GM12878 (cell line): ENCODE results near the gene MAPK8. TPM values are rescaled to one million over a fixed set of nuclear protein-coding genes. Genes with fewer than 3 reads are reported as not detected.

ENCODE experiments used
- ATAC-seq: fragments of 200-7000 bp; cut with Tn5 transposase; 3 replicates; pipeline ENCODE4 v1.9.1; 2020; ENCODE audit warnings: mild to moderate bottlenecking, moderate library complexity
- BruUV-seq: library from RNA; stranded (reverse); fragments of 400-500 nt; replicated peaks from 2 replicates; lab custom pipeline; 2021; lab: Mats Ljungman, UMichigan
- CTCF ChIA-PET: fragments of 300-600 bp; sonication (Branson Sonifier 250); formaldehyde crosslinking; extraction: SDS; loops from one replicate; lab custom pipeline; 2021; ENCODE audit warnings: inconsistent platforms; lab: Yijun Ruan, JAX
- POLR2A ChIA-PET: fragments of 350-600 bp; formaldehyde crosslinking; extraction: SDS; loops from one replicate; lab custom pipeline; 2021; ENCODE audit warnings: inconsistent platforms; lab: Charles Lee
- RAD21 ChIA-PET: fragments of 300-600 bp; sonication (Branson Sonifier 250); formaldehyde crosslinking; loops from one replicate; lab custom pipeline; 2023; ENCODE audit warnings: antibody characterized with exemption; ENCODE audit not compliant: unreplicated experiment; lab: Charles Lee
- SMC1A ChIA-PET: fragments of 300-600 bp; sonication (Branson Sonifier 250); formaldehyde crosslinking; loops from one replicate; lab custom pipeline; 2023; ENCODE audit not compliant: unreplicated experiment, uncharacterized antibody; lab: Charles Lee
- DNase-seq: peaks from one replicate; pipeline ENCODE4 v3.0.0-alpha.2; 2011; ENCODE audit warnings: low read depth, low spot score
- FAIRE-seq: peaks from 3 replicates; lab custom pipeline; 2011; peaks lifted over from hg19 to GRCh38; lab: Jason Lieb, UNC
- H2AFZ ChIP-seq: 2 replicates; pipeline ENCODE4 v1.6.0; 2011; ENCODE audit warnings: low read depth, low read length, control low read depth; ENCODE audit not compliant: control insufficient read depth
- H3K27ac ChIP-seq: 2 replicates; pipeline ENCODE4 v1.5.1; 2011; ENCODE audit warnings: control low read depth; ENCODE audit not compliant: control insufficient read depth, insufficient read depth
- H3K27me3 ChIP-seq, 2 experiments: replicated peaks in 1 of 2; 2 replicates each; pipeline versions ENCODE4 v1.6.0 to v1.6.1; 2011; ENCODE audit warnings: low read length in 1 of 2; ENCODE audit not compliant: control insufficient read depth in 2 of 2, insufficient read depth in 2 of 2
- H3K36me3 ChIP-seq, 2 experiments: 2 replicates each; pipeline ENCODE4 v1.5.1; 2011; ENCODE audit warnings: low read length in 1 of 2; ENCODE audit not compliant: control insufficient read depth in 2 of 2, insufficient read depth in 2 of 2
- H3K4me1 ChIP-seq: 2 replicates; pipeline ENCODE4 v1.6.1; 2011; ENCODE audit warnings: mild to moderate bottlenecking, low read length, moderate library complexity, mixed read lengths; ENCODE audit not compliant: control insufficient read depth, insufficient read depth
- H3K4me2 ChIP-seq: 2 replicates; pipeline ENCODE4 v1.6.0; 2011; ENCODE audit warnings: control low read depth; ENCODE audit not compliant: control insufficient read depth, insufficient read depth
- H3K4me3 ChIP-seq: fragments of 200-600 bp; sonication (generic); 2 replicates; pipeline ENCODE4 v1.5.1; 2016
- H3K79me2 ChIP-seq: 2 replicates; pipeline ENCODE4 v1.6.0; 2011; ENCODE audit warnings: low read length; ENCODE audit not compliant: control insufficient read depth, insufficient read depth
- H3K9ac ChIP-seq: 2 replicates; pipeline ENCODE4 v1.8.0; 2011; ENCODE audit warnings: low read length, control low read depth, mixed read lengths; ENCODE audit not compliant: control insufficient read depth, insufficient read depth
- H3K9me3 ChIP-seq: replicated peaks from 3 replicates; pipeline ENCODE4 v1.5.1; 2011; ENCODE audit warnings: mild to moderate bottlenecking, low read length; ENCODE audit not compliant: control insufficient read depth, insufficient read depth
- H4K20me1 ChIP-seq: 2 replicates; pipeline ENCODE4 v1.6.0; 2011; ENCODE audit not compliant: control insufficient read depth, insufficient read depth
- ASH2L ChIP-seq: fragments of 300-600, 200-600 bp; sonication (generic); IDR thresholded peaks from 2 replicates; pipeline ENCODE4 v1.6.1; 2017; ENCODE audit warnings: low read depth, mild to moderate bottlenecking, borderline replicate concordance
- KDM1A ChIP-seq: fragments of 200-600 bp; sonication (generic); IDR thresholded peaks from 2 replicates; pipeline ENCODE4 v1.6.1; 2016; ENCODE audit warnings: borderline replicate concordance
- NR2F1 ChIP-seq: fragments of 450-650 bp; conservative IDR thresholded peaks from 2 replicates; pipeline ENCODE4 v1.6.1; 2017; ENCODE audit warnings: mild to moderate bottlenecking
- SREBF1 ChIP-seq: IDR thresholded peaks from 2 replicates; pipeline ENCODE4 v1.6.1; 2012; ENCODE audit warnings: mild to moderate bottlenecking, low read length
- SRF ChIP-seq, 2 experiments: IDR thresholded peaks; 2 replicates each; pipeline ENCODE4 v1.6.1; 2011; ENCODE audit warnings: low read depth in 2 of 2, low read length in 2 of 2, mild to moderate bottlenecking in 1 of 2, moderate library complexity in 1 of 2
- STAT1 ChIP-seq: fragments of 450-650 bp; conservative IDR thresholded peaks from 2 replicates; pipeline ENCODE4 v1.6.1; 2014; ENCODE audit warnings: antibody characterized with exemption, mild to moderate bottlenecking
- SUZ12 ChIP-seq: fragments of 200-600 bp; sonication (generic); IDR thresholded peaks from one replicate; pipeline ENCODE4 v1.6.1; 2018; ENCODE audit warnings: antibody characterized with exemption, mild to moderate bottlenecking; ENCODE audit not compliant: unreplicated experiment
- ZZZ3 ChIP-seq: IDR thresholded peaks from 2 replicates; pipeline ENCODE4 v1.6.1; 2011; ENCODE audit warnings: low read depth; ENCODE audit not compliant: control insufficient read depth, insufficient read length
- WGBS: methylation state at CpG from one replicate; pipeline ENCODE4 v1.1.6; 2016; ENCODE audit warnings: low lambda C conversion rate; ENCODE audit not compliant: insufficient replicate concordance, insufficient coverage; ENCODE audit errors: missing lambda C conversion rate; 5-methylcytosine and 5-hydroxymethylcytosine counted together
- in situ Hi-C: fragments of 300-500 bp; cut with MboI; formaldehyde crosslinking; loops from 9 replicates; pipeline ENCODE4 v1.14.3; 2018; ENCODE audit warnings: mixed read lengths
- intact Hi-C: fragments of 100-400 bp; cut with micrococcal nuclease; formaldehyde crosslinking; loops from one replicate; pipeline ENCODE4 v1.14.2; 2022; ENCODE audit not compliant: unreplicated experiment
- polyA plus RNA-seq, 11 experiments: library from polyadenylated mRNA; depleted of rRNA in 4 of 11; unstranded in 6 of 11; stranded (reverse) in 5 of 11; fragments of >200 nt; fragmentation: Nextera tagmentation in 4 of 11; fragmentation: Illumina TruSeq in 1 of 11; extraction: Ambion mirVana in 4 of 11; extraction: Trizol in 1 of 11; gene quantifications; 1 replicate in 1 of 11; 2 replicates in 10 of 11; pipeline versions ENCODE4 v1.2.1 to v1.2.3, GENCODE V29; 2011 to 2016; ENCODE audit warnings: inconsistent platforms in 2 of 11, missing spikeins in 2 of 11, low read depth in 1 of 11
- total RNA-seq, 4 experiments: library from RNA; depleted of rRNA in 3 of 4; stranded (reverse); fragments of >200 nt in 3 of 4; fragmentation: Illumina TruSeq in 1 of 4; extraction: Trizol in 1 of 4; gene quantifications; 2 replicates each; pipeline versions ENCODE4 v1.2.1 to v1.2.3, GENCODE V29; 2013 to 2021
- TF ChIP-seq, protein P1 (sequence below): fragments of 450-650 bp; IDR thresholded peaks from 2 replicates; pipeline ENCODE4 v1.6.1; 2018; ENCODE audit warnings: mild to moderate bottlenecking, low read depth, moderate library complexity; ENCODE audit not compliant: partially characterized antibody
- TF ChIP-seq, protein P2 (sequence below): fragments of 150-350 bp; IDR thresholded peaks from 2 replicates; pipeline ENCODE4 v1.6.1; 2016; ENCODE audit warnings: low read depth, low read length
- TF ChIP-seq, protein P3 (sequence below): IDR thresholded peaks from 2 replicates; pipeline ENCODE4 v1.6.1; 2012; ENCODE audit warnings: low read length, inconsistent platforms
- TF ChIP-seq, protein P4 (sequence below): fragments of 450-650 bp; IDR thresholded peaks from 2 replicates; pipeline ENCODE4 v1.6.1; 2017; ENCODE audit warnings: antibody characterized with exemption, mild to moderate bottlenecking, moderate library complexity

The MAPK8 gene
- total and polyA plus RNA-seq, 10 of the 15 experiments (the other 5 are each of a cell fraction or from before 2014, with no cell fraction given) = 3.9 to 102 (median 40.0) TPM

DNA sequence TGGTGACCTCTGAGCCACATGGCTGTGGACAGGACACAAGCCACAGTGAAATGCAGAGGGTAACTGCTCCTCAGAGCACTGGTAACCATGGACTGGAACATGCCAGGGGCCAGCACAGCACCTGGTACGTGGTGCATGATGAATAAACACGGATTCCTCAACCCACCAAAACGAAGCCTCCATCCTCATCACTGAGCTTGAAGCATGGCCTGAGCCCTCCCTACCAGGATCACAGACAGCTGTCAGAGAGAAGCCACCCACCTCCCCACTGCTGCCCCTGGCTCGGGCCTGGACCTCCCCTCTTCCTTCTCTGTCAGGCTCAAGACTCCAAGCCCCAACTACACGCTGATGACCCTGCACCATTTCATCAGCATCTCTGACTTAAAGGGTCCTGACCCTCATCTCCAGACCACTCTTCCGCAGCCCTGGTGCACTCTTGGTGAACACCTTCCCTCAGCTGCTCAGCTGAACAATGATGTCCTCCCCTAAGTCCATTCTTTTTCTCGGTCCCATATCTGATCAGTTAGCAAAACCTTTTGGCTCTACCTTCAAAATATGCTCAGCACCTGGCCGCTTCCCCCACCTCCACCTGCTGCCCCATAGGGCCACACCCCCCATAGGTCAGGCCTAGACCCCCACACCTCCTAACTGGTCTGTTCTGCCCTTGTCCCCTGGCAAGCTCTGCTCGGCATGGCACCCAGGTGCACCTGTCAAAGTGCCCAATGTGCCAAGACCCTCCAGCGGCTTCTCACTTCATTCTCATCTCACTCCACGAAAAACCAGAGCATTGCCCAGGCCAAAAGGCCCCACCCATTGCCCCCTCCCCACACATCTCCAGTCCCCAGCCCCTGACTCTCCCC lies 141.1 kb downstream of the MAPK8 start:
- SMC1A ChIA-PET = no interaction called here
- no peaks in the 10 kb centered on the region for H3K4me1 ChIP-seq
- in situ Hi-C loops = no loop called here
- intact Hi-C loops = no loop called here
- no peaks in the 10 kb centered on the region for H3K36me3 ChIP-seq
- FAIRE-seq = no peak
- H3K4me3 ChIP-seq = no peak overlapping the region
- H4K20me1 ChIP-seq = no peaks in the 10 kb centered on the region
- H3K27ac ChIP-seq = no peak overlapping the region
- DNase-seq = no peak
- RAD21 ChIA-PET = interaction anchor here (2.6 to 3.8 kb wide), 2 partner anchors 138 to 209 kb away, joined by 8 to 19 read pairs; no protein-coding TSS in a partner anchor
- no peaks in the 10 kb centered on the region for H3K9me3 ChIP-seq
- H3K79me2 ChIP-seq = no peaks in the 10 kb centered on the region
- WGBS = 34% methylated on average over 11 of the region's 11 CpGs
- no peak overlapping the region for H3K4me2 ChIP-seq
- CTCF ChIA-PET = no interaction called here
- POLR2A ChIA-PET = no interaction called here
- H2AFZ ChIP-seq = no peak overlapping the region
- no peak overlapping the region for H3K9ac ChIP-seq
- ATAC-seq = no peak
- H3K27me3 ChIP-seq = no peaks in the 10 kb centered on the region; a peak in 1 of 4 replicates
- BruUV-seq = no TSS peak
- TF ChIP-seq, protein P1, sequence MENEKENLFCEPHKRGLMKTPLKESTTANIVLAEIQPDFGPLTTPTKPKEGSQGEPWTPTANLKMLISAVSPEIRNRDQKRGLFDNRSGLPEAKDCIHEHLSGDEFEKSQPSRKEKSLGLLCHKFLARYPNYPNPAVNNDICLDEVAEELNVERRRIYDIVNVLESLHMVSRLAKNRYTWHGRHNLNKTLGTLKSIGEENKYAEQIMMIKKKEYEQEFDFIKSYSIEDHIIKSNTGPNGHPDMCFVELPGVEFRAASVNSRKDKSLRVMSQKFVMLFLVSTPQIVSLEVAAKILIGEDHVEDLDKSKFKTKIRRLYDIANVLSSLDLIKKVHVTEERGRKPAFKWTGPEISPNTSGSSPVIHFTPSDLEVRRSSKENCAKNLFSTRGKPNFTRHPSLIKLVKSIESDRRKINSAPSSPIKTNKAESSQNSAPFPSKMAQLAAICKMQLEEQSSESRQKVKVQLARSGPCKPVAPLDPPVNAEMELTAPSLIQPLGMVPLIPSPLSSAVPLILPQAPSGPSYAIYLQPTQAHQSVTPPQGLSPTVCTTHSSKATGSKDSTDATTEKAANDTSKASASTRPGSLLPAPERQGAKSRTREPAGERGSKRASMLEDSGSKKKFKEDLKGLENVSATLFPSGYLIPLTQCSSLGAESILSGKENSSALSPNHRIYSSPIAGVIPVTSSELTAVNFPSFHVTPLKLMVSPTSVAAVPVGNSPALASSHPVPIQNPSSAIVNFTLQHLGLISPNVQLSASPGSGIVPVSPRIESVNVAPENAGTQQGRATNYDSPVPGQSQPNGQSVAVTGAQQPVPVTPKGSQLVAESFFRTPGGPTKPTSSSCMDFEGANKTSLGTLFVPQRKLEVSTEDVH = no peak
- TF ChIP-seq, protein P2, sequence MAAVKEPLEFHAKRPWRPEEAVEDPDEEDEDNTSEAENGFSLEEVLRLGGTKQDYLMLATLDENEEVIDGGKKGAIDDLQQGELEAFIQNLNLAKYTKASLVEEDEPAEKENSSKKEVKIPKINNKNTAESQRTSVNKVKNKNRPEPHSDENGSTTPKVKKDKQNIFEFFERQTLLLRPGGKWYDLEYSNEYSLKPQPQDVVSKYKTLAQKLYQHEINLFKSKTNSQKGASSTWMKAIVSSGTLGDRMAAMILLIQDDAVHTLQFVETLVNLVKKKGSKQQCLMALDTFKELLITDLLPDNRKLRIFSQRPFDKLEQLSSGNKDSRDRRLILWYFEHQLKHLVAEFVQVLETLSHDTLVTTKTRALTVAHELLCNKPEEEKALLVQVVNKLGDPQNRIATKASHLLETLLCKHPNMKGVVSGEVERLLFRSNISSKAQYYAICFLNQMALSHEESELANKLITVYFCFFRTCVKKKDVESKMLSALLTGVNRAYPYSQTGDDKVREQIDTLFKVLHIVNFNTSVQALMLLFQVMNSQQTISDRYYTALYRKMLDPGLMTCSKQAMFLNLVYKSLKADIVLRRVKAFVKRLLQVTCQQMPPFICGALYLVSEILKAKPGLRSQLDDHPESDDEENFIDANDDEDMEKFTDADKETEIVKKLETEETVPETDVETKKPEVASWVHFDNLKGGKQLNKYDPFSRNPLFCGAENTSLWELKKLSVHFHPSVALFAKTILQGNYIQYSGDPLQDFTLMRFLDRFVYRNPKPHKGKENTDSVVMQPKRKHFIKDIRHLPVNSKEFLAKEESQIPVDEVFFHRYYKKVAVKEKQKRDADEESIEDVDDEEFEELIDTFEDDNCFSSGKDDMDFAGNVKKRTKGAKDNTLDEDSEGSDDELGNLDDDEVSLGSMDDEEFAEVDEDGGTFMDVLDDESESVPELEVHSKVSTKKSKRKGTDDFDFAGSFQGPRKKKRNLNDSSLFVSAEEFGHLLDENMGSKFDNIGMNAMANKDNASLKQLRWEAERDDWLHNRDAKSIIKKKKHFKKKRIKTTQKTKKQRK = no peak
- TF ChIP-seq, protein P3, sequence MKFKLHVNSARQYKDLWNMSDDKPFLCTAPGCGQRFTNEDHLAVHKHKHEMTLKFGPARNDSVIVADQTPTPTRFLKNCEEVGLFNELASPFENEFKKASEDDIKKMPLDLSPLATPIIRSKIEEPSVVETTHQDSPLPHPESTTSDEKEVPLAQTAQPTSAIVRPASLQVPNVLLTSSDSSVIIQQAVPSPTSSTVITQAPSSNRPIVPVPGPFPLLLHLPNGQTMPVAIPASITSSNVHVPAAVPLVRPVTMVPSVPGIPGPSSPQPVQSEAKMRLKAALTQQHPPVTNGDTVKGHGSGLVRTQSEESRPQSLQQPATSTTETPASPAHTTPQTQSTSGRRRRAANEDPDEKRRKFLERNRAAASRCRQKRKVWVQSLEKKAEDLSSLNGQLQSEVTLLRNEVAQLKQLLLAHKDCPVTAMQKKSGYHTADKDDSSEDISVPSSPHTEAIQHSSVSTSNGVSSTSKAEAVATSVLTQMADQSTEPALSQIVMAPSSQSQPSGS = no peak
- no peak for TF ChIP-seq SRF (IDR thresholded peaks at IDR 0.05; ENCODE audit: low read depth in 2 of 2, low read length in 2 of 2)
- TF ChIP-seq, protein P4, sequence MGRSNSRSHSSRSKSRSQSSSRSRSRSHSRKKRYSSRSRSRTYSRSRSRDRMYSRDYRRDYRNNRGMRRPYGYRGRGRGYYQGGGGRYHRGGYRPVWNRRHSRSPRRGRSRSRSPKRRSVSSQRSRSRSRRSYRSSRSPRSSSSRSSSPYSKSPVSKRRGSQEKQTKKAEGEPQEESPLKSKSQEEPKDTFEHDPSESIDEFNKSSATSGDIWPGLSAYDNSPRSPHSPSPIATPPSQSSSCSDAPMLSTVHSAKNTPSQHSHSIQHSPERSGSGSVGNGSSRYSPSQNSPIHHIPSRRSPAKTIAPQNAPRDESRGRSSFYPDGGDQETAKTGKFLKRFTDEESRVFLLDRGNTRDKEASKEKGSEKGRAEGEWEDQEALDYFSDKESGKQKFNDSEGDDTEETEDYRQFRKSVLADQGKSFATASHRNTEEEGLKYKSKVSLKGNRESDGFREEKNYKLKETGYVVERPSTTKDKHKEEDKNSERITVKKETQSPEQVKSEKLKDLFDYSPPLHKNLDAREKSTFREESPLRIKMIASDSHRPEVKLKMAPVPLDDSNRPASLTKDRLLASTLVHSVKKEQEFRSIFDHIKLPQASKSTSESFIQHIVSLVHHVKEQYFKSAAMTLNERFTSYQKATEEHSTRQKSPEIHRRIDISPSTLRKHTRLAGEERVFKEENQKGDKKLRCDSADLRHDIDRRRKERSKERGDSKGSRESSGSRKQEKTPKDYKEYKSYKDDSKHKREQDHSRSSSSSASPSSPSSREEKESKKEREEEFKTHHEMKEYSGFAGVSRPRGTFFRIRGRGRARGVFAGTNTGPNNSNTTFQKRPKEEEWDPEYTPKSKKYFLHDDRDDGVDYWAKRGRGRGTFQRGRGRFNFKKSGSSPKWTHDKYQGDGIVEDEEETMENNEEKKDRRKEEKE = no peak
- no peak for TF ChIP-seq NR2F1
- TF ChIP-seq SREBF1 = no peak
- no peak for TF ChIP-seq STAT1
- no peak for TF ChIP-seq KDM1A
- TF ChIP-seq SUZ12 = no peak
- no peak for TF ChIP-seq ZZZ3
- TF ChIP-seq ASH2L = no peak
